Measurements from ENCODE around the gene GAREM2. TPM values are rescaled to one million over a fixed set of nuclear protein-coding genes. Genes with fewer than 3 reads are reported as not detected.

The GAREM2 gene
- 0.29 and 0.89 TPM in 2 replicates for total RNA-seq

DNA sequence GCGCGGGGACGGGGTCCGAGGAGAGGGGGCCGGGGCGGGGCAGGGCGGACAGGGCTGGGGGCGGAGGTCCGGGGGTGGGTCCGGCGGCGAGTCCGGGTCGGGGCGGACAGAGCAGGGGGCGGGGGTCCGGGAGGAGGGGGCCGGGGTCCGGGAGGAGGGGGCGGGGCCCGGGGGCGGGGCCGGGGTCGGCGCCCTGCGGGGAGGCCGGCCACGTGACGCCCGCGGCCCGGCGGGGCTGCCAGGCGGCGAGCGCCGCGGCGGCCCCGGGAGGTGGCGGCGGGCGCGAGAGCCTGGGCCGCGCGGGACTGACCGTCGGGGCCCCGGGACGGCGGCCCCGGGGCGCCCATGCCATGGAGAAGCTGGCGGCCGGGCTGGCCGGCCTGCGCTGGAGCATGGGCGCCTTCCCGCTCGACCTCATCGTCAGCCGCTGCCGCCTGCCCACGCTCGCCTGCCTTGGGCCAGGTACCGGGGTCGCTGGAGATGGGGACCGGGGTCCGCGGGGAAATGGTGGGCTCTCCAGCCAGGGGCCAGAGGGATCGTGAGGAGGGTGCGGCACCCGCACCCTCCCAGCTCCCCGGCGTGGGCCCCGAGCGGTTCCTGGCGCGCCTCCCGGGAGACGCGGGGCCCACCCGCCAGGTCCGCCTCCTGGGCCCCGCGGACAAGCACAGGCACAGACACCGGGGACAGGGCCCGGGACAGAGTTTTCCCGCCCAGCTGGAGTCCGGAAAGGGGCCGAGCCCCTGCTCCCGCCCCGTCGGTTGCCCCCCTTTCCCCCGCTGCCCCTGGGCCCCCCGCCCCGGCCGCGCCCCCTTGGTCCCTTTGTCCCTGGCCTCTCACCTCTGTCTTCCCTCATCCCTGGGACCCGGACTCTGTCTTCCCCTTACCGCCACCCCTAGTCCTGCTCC lies at the start of gene GAREM2:
Gene GAREM2 (plus strand): TSS at position 218 of the 905 bp plus-strand sequence. CDS start 133 bp downstream, at position 351.

Other genes with a start within 250 kb of the GAREM2 start
- gene KIF3C, start 190.6 kb upstream of the GAREM2 start, total RNA-seq = 11.5 and 13.1 TPM in 2 replicates
- 71.8 and 83.6 TPM in 2 replicates for gene RAB10, start 139.0 kb upstream of the GAREM2 start, total RNA-seq
- 165 and 183 TPM in 2 replicates for gene HADHA, start 71.5 kb downstream of the GAREM2 start, total RNA-seq
- gene HADHB, start 71.9 kb downstream of the GAREM2 start, total RNA-seq = 95.7 and 111 TPM in 2 replicates
- gene SELENOI, start 173.1 kb downstream of the GAREM2 start, total RNA-seq = 9.5 and 14.7 TPM in 2 replicates
- under 0.01 TPM in 1 of 2 replicates, not detected in the other for gene ADGRF3, start 173.7 kb downstream of the GAREM2 start, total RNA-seq
- gene DRC1, start 228.8 kb downstream of the GAREM2 start, total RNA-seq = 0.58 TPM in 1 of 2 replicates, not detected in the other

Measured in myometrial cell (primary cell).